Adrenal gland (tissue), 12 donors: ENCODE data around the gene BACH2. TPM values are rescaled to one million over a fixed set of nuclear protein-coding genes. Genes with fewer than 3 reads are reported as not detected.
A peak's percentile ranks its signal among the peaks of the same experiment; 100 is the strongest.

Source experiments
- DNase-seq, 7 donors: peaks; one replicate each; pipeline ENCODE4 v3.0.0-alpha.2; 2019 to 2020
- H3K27ac ChIP-seq, 5 donors: fragments of 200-600 bp; sonication (generic) in 4 of 5; 1 replicate in 3 of 5; 2 replicates in 2 of 5; pipeline versions ENCODE4 v1.5.1 to v1.8.0; 2016 to 2020; ENCODE audit warnings: mild to moderate bottlenecking in 1 of 5
- H3K27me3 ChIP-seq: fragments of 200-600 bp; 2 replicates; pipeline ENCODE4 v1.8.0; 2021
- H3K36me3 ChIP-seq, 2 donors: fragments of 200-600 bp; replicated peaks in 1 of 2; 1 replicate in 1 of 2; 2 replicates in 1 of 2; pipeline versions ENCODE4 v1.5.1 to v1.8.0; 2018 to 2022
- H3K4me1 ChIP-seq, 2 donors: fragments of 200-600 bp; replicated peaks in 1 of 2; 1 replicate in 1 of 2; 2 replicates in 1 of 2; pipeline versions ENCODE4 v1.5.1 to v1.8.0; 2018 to 2021
- H3K4me3 ChIP-seq, 4 donors: fragments of 200-600 bp; sonication (generic) in 3 of 4; one replicate each; pipeline ENCODE4 v1.5.1; 2016 to 2018
- H3K9me3 ChIP-seq, 3 donors: fragments of 200-600 bp; sonication (generic) in 1 of 3; replicated peaks in 1 of 3; 1 replicate in 2 of 3; 2 replicates in 1 of 3; pipeline versions ENCODE4 v1.5.1 to v1.8.0; 2016 to 2021
- CTCF ChIP-seq, 6 experiments: fragments of 450-650 bp in 4 of 6; fragments of 200-600 bp in 2 of 6; sonication (generic) in 1 of 6; IDR thresholded peaks; 1 replicate in 5 of 6; 2 replicates in 1 of 6; pipeline versions ENCODE4 v1.5.1 to v1.8.0; 2016 to 2021; ENCODE audit warnings: antibody characterized with exemption in 6 of 6, mild to moderate bottlenecking in 2 of 6, moderate library complexity in 1 of 6
- POLR2A ChIP-seq, 2 donors: fragments of 450-650 bp; IDR thresholded peaks; one replicate each; pipeline ENCODE4 v1.6.1; 2017; ENCODE audit warnings: antibody characterized with exemption in 2 of 2, mild to moderate bottlenecking in 2 of 2, moderate library complexity in 1 of 2
- WGBS, 4 donors: extraction: QIAGEN DNeasy Blood & Tissue Kit in 2 of 4; methylation state at CpG; one replicate each; pipeline versions ENCODE4 v1.1.5 to v1.1.7; 2013 to 2017; 5-methylcytosine and 5-hydroxymethylcytosine counted together
- intact Hi-C, 2 donors: fragments of 100-400 bp; cut with DNase I; formaldehyde crosslinking; loops; one replicate each; pipeline versions ENCODE4 v1.14.1 to v1.15.0; 2022 to 2023
- polyA plus RNA-seq, 3 donors: library from polyadenylated mRNA; stranded (reverse); fragments of 200-250 nt in 2 of 3; fragments of 350-450 nt in 1 of 3; fragmentation: Illumina TruSeq in 1 of 3; extraction: RNeasy Lipid Tissue Mini Kit (QIAGEN cat#74804) in 1 of 3; gene quantifications; one replicate each; pipeline ENCODE4 v1.2.3, GENCODE V29; 2013 to 2014
- total RNA-seq, 9 donors: library from RNA; depleted of rRNA in 4 of 9; stranded (reverse); fragments of >200 nt in 4 of 9; fragments of 120-200 nt in 1 of 9; fragmentation: NEBNext Ultra II Directional in 1 of 9; extraction: Animal tissue kit (Norgen Biotek cat#: 25700) in 1 of 9; gene quantifications; one replicate each; pipeline versions ENCODE4 v1.1.0 to v1.2.4, GENCODE V29; 2013 to 2023
- donor health status: healthy with polysubstance abuse.
- donor health status: Bipolar disorder and iron deficiency.
- donor health status: DM: yes; HTN: yes; CAD: no.
- donor health status: DM: no; HTN: no; CAD: no.
- donor health status: DM: no; HTN: no; CAD: no.
- donor health status: DM: yes; HTN: yes; CAD: no.

BACH2 gene
- total and polyA plus RNA-seq, 12 donors: 0.08 to 2.9 (median 0.83) TPM

GRCh38 chr6:90090866-90091265 lies 205.8 kb downstream of the BACH2 start:
- TF ChIP-seq POLR2A (IDR thresholded peaks at IDR 0.05) (no peak), CTCF (IDR thresholded peaks at IDR 0.05) (no peak)
- no peak overlapping the region for H3K27ac ChIP-seq
- H3K9me3 ChIP-seq: no peaks in the 10 kb centered on the region
- no peaks in the 10 kb centered on the region for H3K4me1 ChIP-seq
- DNase-seq: no peak
- H3K36me3 ChIP-seq: no peaks in the 10 kb centered on the region
- H3K27me3 ChIP-seq: no peaks in the 10 kb centered on the region
- intact Hi-C loops: no loop called here
- WGBS, 4 donors: 78 to 94% (median 87%) methylated on average over 2 of the region's 2 CpGs
- H3K4me3 ChIP-seq: no peak overlapping the region

GRCh38 chr6:90088009-90088408 lies 208.6 kb downstream of the BACH2 start:
- TF ChIP-seq CTCF (IDR thresholded peaks at IDR 0.05) (no peak), POLR2A (IDR thresholded peaks at IDR 0.05) (no peak)
- no peak for DNase-seq
- intact Hi-C loops: loop anchor here in 1 of 2 donors (10.0 kb wide), 1 partner anchor 207 kb away; the partner anchor contains the start of gene BACH2
- no peaks in the 10 kb centered on the region for H3K4me1 ChIP-seq
- H3K36me3 ChIP-seq: no peaks in the 10 kb centered on the region
- H3K4me3 ChIP-seq: no peak overlapping the region
- no peaks in the 10 kb centered on the region for H3K27me3 ChIP-seq
- no peaks in the 10 kb centered on the region for H3K9me3 ChIP-seq
- no peak overlapping the region for H3K27ac ChIP-seq

- Histone ChIP-seq H3K9me3 (no peaks in the 10 kb centered on the region), H3K36me3 (no peaks in the 10 kb centered on the region), H3K27ac (no peak overlapping the region), H3K4me1 (no peaks in the 10 kb centered on the region), H3K4me3 (no peak overlapping the region), H3K27me3 (no peaks in the 10 kb centered on the region)
- WGBS, 4 donors: 81 to 88% (median 85%) methylated on average over 5 of the region's 5 CpGs
- TF ChIP-seq CTCF (IDR thresholded peaks at IDR 0.05): no peak
- no peak for TF ChIP-seq POLR2A (IDR thresholded peaks at IDR 0.05)
- intact Hi-C loops: loop anchor here in 1 of 2 donors (10.0 kb wide), 1 partner anchor 208 kb away; the partner anchor contains the start of gene BACH2
- no peak for DNase-seq
Observed at GRCh38 chr6:90087106-90087833, 209.4 kb downstream of the BACH2 start.

- WGBS, 4 donors: 64 to 69% (median 69%) methylated on average over 7 of the region's 7 CpGs
- no peak for TF ChIP-seq POLR2A (IDR thresholded peaks at IDR 0.05)
- no peak for TF ChIP-seq CTCF (IDR thresholded peaks at IDR 0.05)
- no peaks in the 10 kb centered on the region for H3K36me3 ChIP-seq
- H3K4me1 ChIP-seq: no peaks in the 10 kb centered on the region
- H3K27ac ChIP-seq: no peak overlapping the region
- DNase-seq: peak in 1 of 7 donors; percentile 27
- H3K4me3 ChIP-seq: no peak overlapping the region
- no peaks in the 10 kb centered on the region for H3K9me3 ChIP-seq
- H3K27me3 ChIP-seq: no peaks in the 10 kb centered on the region
- intact Hi-C loops: loop anchor here in 1 of 2 donors (10.0 kb wide), 1 partner anchor 208 kb away; the partner anchor contains the start of gene BACH2
Observed at GRCh38 chr6:90086517-90086916, 210.1 kb downstream of the BACH2 start.
